ENCODE results near the gene ZNF385C.
A peak's percentile ranks its signal among the peaks of the same experiment; 100 is the strongest.

GRCh38 chr17:42118545-42118944, 20.3 kb upstream of the ZNF385C start:
- TF ChIP-seq CTCF (IDR thresholded peaks at IDR 0.05) (peak in 3 of 4 experiments; percentile 16 to 39 (median 31)), POLR2AphosphoS5 (IDR thresholded peaks at IDR 0.05) (no peak), POLR2A (IDR thresholded peaks at IDR 0.05) (no peak)

Data from prostate gland (tissue), 2 donors.